IgD-negative memory B cell (primary cell): ENCODE data around the gene SLITRK5. TPM values are rescaled to one million over a fixed set of nuclear protein-coding genes. Genes with fewer than 3 reads are reported as not detected.

Experiments
- H3K27ac Mint-ChIP-seq, 3 donors: one replicate each; pipeline ENCODE4 v1.8.0; 2020 to 2022; ENCODE audit warnings: mild to moderate bottlenecking in 3 of 3, mixed read lengths in 3 of 3, moderate library complexity in 1 of 3
- H3K27me3 Mint-ChIP-seq: one replicate; pipeline ENCODE4 v1.8.0; 2021; ENCODE audit warnings: mixed read lengths
- H3K36me3 Mint-ChIP-seq: one replicate; pipeline ENCODE4 v1.8.0; 2020; ENCODE audit warnings: mild to moderate bottlenecking, mixed read lengths
- H3K4me1 Mint-ChIP-seq, 3 donors: one replicate each; pipeline ENCODE4 v1.8.0; 2020 to 2022; ENCODE audit warnings: mixed read lengths in 3 of 3, mild to moderate bottlenecking in 1 of 3
- H3K4me3 Mint-ChIP-seq, 4 donors: one replicate each; pipeline ENCODE4 v1.8.0; 2020 to 2022; ENCODE audit warnings: mild to moderate bottlenecking in 4 of 4, mixed read lengths in 4 of 4, moderate library complexity in 3 of 4
- H3K9me3 Mint-ChIP-seq, 3 donors: one replicate each; pipeline ENCODE4 v1.8.0; 2020 to 2021; ENCODE audit warnings: mixed read lengths in 3 of 3, mild to moderate bottlenecking in 1 of 3
- polyA plus RNA-seq: library from polyadenylated mRNA; unstranded; fragments of 300-500 nt; fragmentation: Illumina TruSeq; gene quantifications from one replicate; pipeline ENCODE4 v1.2.3, GENCODE V29; 2021

The SLITRK5 gene
- polyA plus RNA-seq, 1 donor from 2014 or later, result not detected

DNA sequence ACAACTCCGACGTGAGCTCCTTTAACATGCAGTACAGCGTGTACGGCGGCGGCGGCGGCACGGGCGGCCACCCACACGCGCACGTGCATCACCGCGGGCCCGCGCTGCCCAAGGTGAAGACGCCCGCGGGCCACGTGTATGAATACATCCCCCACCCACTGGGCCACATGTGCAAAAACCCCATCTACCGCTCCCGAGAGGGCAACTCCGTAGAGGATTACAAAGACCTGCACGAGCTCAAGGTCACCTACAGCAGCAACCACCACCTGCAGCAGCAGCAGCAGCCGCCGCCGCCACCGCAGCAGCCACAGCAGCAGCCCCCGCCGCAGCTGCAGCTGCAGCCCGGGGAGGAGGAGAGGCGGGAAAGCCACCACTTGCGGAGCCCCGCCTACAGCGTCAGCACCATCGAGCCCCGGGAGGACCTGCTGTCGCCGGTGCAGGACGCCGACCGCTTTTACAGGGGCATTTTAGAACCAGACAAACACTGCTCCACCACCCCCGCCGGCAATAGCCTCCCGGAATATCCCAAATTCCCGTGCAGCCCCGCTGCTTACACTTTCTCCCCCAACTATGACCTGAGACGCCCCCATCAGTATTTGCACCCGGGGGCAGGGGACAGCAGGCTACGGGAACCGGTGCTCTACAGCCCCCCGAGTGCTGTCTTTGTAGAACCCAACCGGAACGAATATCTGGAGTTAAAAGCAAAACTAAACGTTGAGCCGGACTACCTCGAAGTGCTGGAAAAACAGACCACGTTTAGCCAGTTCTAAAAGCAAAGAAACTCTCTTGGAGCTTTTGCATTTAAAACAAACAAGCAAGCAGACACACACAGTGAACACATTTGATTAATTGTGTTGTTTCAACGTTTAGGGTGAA is 6.6 kb downstream of the SLITRK5 start:
- Mint-ChIP-seq H3K27me3 (peaks cover 32% of the 10 kb centered on the region), H3K4me3 (peak overlapping the region in 2 of 4 donors; percentile 32 to 80), H3K4me1 (peaks cover 0 to 9% (median 0%) of the 10 kb centered on the region in 3 donors), H3K36me3 (peaks cover 5% of the 10 kb centered on the region), H3K9me3 (peaks cover 4 to 10% (median 5%) of the 10 kb centered on the region in 3 donors), H3K27ac (no peak overlapping the region)

DNA sequence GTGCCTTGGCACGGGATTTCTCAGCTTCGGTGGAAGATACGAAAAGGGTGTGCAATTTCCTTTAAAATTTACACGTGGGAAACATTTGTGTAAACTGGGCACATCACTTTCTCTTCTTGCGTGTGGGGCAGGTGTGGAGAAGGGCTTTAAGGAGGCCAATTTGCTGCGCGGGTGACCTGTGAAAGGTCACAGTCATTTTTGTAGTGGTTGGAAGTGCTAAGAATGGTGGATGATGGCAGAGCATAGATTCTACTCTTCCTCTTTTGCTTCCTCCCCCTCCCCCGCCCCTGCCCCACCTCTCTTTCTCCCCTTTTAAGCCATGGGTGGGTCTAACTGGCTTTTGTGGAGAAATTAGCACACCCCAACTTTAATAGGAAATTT is 7.2 kb downstream of the SLITRK5 start:
- Mint-ChIP-seq H3K4me1 (peaks cover 0 to 9% (median 0%) of the 10 kb centered on the region in 3 donors), H3K27ac (no peak overlapping the region), H3K9me3 (peaks cover 4 to 10% (median 5%) of the 10 kb centered on the region in 3 donors), H3K27me3 (peaks cover 31% of the 10 kb centered on the region), H3K36me3 (peaks cover 4% of the 10 kb centered on the region), H3K4me3 (peak overlapping the region in 1 of 4 donors; percentile 72)

DNA sequence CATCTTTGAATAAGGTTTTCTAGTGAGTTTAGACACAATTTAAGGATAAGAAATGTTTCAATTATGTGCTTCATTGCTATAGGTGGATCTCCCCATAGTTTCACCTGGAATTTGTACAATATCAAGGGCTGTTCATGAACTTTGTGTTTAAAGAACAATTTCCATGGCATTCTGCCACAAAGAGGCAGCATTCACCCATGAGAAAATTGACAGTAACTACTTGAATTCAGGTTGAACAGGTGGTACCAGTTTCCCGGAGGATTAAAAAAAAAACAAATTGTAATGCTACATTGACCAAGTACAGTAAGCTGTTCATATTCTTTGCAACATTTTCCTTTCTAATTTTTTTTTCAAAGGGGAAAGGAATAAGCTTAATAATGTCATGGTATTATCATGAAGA is 9.1 kb downstream of the SLITRK5 start:
- Mint-ChIP-seq H3K4me1 (peaks cover 0 to 6% (median 0%) of the 10 kb centered on the region in 3 donors), H3K27me3 (peaks cover 17% of the 10 kb centered on the region), H3K27ac (no peak overlapping the region), H3K4me3 (no peak overlapping the region), H3K36me3 (peaks cover 4% of the 10 kb centered on the region), H3K9me3 (peaks cover 0 to 5% (median 4%) of the 10 kb centered on the region in 3 donors)

DNA sequence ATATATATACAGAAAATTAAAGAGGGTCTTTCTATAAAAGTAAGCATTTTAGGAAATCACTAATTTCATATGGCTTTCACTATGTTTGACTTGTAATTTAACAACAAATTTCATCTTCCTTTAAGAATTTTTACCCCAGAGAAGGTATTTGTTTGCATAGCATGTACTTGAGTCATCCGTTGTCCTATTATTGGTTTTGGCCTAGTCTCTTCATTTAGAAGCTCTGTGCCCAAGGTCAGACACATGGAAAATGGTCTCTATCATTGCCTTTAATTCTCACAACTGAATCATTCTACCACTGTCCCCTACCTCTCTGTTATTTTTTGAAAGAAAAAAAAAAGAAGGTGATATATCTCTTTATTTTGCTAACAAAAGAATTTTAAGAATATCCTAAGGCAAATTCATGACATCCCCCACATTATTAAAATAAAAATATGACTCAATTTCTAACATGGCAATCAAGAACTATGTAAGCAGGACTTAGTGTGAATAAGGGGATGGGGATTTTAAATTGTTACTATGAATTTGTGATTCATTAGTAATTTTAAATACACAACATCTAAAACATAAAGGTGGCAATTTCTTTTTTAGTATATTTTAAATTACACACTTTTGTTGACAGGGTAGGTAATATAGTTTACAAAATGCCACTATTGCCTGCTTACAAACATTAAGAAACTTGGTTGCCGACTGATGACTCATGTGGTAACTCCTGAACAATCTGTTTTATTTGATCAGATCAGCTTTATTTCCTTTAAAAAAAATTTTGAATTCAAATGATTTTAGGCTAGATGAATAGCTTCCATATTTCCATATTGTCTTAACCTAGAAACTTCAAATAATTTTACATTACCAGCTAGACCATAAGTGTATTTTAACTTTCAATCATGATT is 13.9 kb downstream of the SLITRK5 start:
- Mint-ChIP-seq H3K4me3 (no peak overlapping the region), H3K36me3 (no peaks in the 10 kb centered on the region), H3K4me1 (no peaks in the 10 kb centered on the region), H3K9me3 (peaks cover 0 to 3% (median 2%) of the 10 kb centered on the region in 3 donors), H3K27ac (no peak overlapping the region), H3K27me3 (no peaks in the 10 kb centered on the region)

DNA sequence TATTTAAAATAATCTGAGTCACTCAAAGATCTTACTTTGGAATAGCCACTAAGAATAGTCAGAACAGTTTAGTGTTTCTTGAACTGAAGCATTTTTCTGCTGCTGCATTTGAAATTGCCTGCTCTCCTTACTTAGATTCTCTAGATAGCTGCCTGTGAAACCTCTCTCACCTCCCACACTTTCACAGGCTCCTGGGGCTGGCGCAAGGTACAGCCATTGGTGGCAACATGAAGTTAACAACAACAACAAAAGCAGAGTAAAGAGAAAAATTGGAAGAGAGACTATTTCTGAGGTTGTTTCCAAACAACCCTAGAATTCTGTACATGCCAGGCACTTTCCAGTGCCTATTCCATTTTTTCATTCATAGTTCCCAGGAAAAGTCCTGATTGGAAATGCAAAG is 25.3 kb downstream of the SLITRK5 start:
- no peaks in the 10 kb centered on the region for H3K36me3 Mint-ChIP-seq
- no peak overlapping the region for H3K4me3 Mint-ChIP-seq
- H3K9me3 Mint-ChIP-seq, result peaks cover 0 to 3% (median 2%) of the 10 kb centered on the region in 3 donors
- H3K4me1 Mint-ChIP-seq, result peaks cover 0 to 3% (median 0%) of the 10 kb centered on the region in 3 donors
- no peaks in the 10 kb centered on the region for H3K27me3 Mint-ChIP-seq
- H3K27ac Mint-ChIP-seq, result no peak overlapping the region

DNA sequence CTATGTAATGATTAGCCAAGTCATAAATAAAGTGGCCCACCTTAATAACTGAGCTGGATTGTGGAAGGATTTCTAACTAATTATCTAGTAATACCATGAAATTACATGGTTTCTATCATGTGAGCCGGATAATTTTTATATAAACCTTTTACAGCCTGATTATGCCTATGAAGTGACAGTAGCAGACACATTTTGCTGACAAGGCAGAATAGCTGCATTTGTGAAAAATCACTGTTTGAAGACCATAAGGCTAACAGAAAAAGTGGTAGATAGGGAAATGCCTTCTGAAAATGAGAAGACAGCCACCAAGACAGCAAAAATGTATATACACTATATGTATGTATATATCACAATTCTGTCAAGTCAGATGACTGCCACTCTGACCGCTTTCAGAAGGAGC is 27.1 kb downstream of the SLITRK5 start:
- Mint-ChIP-seq H3K4me3 (no peak overlapping the region), H3K9me3 (peaks cover 0 to 3% (median 2%) of the 10 kb centered on the region in 3 donors), H3K36me3 (no peaks in the 10 kb centered on the region), H3K27ac (no peak overlapping the region), H3K27me3 (no peaks in the 10 kb centered on the region), H3K4me1 (peaks cover 0 to 3% (median 0%) of the 10 kb centered on the region in 3 donors)

DNA sequence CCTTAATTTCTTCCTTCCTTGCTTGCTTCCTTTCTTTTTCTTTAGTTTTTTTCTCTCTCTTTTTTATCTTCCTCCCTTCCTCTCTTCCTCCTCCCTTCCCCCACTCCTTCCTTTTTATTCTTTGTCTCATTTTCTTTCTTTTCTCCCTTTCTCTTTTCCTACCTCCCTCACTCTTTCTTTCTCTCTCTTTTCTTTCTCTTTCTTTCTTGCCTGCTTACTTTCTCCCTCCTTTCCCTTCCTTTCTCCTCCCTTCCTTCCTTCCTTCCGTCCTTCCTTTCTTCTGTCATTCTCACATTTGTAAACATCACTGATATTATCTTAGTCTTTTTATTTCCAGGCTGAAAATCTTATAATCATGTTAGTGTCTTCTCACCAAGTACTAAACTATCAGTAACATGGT is 38.8 kb downstream of the SLITRK5 start:
- Mint-ChIP-seq H3K36me3 (no peaks in the 10 kb centered on the region), H3K4me1 (no peaks in the 10 kb centered on the region), H3K9me3 (peaks cover 1 to 5% (median 1%) of the 10 kb centered on the region in 3 donors), H3K4me3 (no peak overlapping the region), H3K27ac (no peak overlapping the region), H3K27me3 (no peaks in the 10 kb centered on the region)

DNA sequence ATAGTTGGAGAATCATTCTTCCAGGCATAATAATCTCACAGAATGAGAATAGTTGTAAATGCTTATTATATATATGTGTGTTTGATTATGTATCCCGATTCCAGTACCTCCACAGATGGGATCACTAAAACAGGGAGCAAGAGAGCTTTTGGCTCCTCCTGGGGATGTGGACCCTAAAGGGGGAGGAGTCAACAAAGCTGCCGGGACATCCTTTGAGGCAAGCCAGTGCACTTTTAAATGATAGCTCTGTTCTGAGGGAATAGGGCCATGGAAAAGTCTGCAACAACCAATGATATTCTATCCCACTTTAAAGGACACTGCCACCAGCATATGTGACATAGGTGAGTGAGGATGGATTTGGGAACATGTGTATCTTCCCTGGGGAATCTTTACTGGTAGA is 40.8 kb downstream of the SLITRK5 start:
- H3K9me3 Mint-ChIP-seq, result peaks cover 1 to 5% (median 1%) of the 10 kb centered on the region in 3 donors
- no peak overlapping the region for H3K4me3 Mint-ChIP-seq
- no peaks in the 10 kb centered on the region for H3K27me3 Mint-ChIP-seq
- no peaks in the 10 kb centered on the region for H3K36me3 Mint-ChIP-seq
- H3K27ac Mint-ChIP-seq, result no peak overlapping the region
- H3K4me1 Mint-ChIP-seq, result no peaks in the 10 kb centered on the region
